ENCODE results near the gene HYI.
A peak's percentile ranks its signal among the peaks of the same experiment; 100 is the strongest.
"Not testable (repeated sequence)": the region's sequence is repeated elsewhere in the genome, so short reads cannot be mapped to it uniquely, and the experiment has no call there.

The HYI gene

DNA sequence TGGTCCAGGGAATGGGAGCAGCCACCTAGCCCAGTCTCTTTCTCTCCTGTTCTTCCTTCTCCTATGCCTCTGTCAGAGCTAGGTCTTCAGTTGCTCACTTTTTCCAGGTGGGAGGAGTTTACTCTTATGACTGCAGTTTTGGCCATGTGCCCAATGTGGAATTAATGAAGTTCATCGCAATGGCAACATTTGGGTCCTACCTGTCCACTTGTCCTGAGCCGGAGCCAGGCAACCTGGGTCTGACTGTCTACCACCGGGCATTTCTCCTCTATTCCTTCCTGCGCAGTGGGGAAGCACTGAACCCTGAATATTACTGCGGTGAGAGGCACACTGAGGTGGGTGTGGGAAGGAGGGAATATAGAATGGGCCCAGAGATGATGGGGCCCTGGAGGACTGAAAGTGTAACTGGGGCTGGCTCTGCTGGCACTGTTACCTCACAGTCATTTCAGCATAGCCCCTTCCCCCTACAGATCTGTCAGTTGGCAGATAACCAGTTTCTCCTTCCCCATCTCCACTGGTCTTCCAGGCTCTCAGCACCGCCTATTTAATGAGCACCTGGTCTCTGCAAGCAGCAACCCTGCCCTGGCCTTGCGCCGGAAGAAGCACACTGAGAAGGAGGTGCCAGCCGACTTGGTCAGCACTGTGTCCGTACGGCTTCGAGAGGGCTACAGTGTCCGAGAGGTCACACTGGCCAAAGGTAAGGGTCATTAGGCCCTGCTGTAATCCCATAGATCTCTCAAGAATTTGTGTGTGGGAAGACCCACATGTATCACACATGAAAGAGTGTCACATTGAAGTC, 33.9 kb downstream of the HYI start:
- H3K27me3 ChIP-seq: no peaks in the 10 kb centered on the region
- DNase-seq: no peak
- TF ChIP-seq, protein P1, sequence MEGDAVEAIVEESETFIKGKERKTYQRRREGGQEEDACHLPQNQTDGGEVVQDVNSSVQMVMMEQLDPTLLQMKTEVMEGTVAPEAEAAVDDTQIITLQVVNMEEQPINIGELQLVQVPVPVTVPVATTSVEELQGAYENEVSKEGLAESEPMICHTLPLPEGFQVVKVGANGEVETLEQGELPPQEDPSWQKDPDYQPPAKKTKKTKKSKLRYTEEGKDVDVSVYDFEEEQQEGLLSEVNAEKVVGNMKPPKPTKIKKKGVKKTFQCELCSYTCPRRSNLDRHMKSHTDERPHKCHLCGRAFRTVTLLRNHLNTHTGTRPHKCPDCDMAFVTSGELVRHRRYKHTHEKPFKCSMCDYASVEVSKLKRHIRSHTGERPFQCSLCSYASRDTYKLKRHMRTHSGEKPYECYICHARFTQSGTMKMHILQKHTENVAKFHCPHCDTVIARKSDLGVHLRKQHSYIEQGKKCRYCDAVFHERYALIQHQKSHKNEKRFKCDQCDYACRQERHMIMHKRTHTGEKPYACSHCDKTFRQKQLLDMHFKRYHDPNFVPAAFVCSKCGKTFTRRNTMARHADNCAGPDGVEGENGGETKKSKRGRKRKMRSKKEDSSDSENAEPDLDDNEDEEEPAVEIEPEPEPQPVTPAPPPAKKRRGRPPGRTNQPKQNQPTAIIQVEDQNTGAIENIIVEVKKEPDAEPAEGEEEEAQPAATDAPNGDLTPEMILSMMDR (IDR thresholded peaks at IDR 0.05; ENCODE audit: low read depth, low read length): no peak
- no peak overlapping the region for H3K4me3 ChIP-seq (ENCODE audit: low read depth, low read length)
- H3K36me3 ChIP-seq: no peaks in the 10 kb centered on the region
- H3K9me3 ChIP-seq: no peaks in the 10 kb centered on the region
- no peaks in the 10 kb centered on the region for H3K4me1 ChIP-seq

DNA sequence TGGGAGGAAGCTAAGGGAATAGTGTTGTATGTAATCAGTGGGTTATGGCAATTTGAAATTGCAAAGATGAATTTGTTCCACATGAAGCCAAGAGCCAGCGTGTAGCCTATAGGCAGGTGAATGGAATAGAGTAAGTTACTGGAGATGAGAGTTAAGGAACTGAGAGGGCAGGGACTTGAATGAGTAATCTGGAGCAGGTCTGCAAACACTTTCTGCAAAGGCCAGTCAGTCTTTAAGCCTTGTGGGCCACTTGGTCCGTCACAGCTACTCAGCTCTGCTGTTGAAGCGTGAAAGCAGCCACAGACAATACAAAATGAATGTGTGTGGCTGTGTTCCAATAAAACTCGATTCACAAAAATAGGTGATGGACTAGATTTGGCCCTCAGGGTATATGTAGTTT, 34.9 kb downstream of the HYI start:
- no peak for DNase-seq
- Histone ChIP-seq H3K36me3 (no peaks in the 10 kb centered on the region), H3K4me3 (ENCODE audit: low read depth, low read length) (no peak overlapping the region), H3K27me3 (no peaks in the 10 kb centered on the region), H3K4me1 (no peaks in the 10 kb centered on the region), H3K9me3 (no peaks in the 10 kb centered on the region)
- TF ChIP-seq, protein P1 (IDR thresholded peaks at IDR 0.05; ENCODE audit: low read depth, low read length): no peak

DNA sequence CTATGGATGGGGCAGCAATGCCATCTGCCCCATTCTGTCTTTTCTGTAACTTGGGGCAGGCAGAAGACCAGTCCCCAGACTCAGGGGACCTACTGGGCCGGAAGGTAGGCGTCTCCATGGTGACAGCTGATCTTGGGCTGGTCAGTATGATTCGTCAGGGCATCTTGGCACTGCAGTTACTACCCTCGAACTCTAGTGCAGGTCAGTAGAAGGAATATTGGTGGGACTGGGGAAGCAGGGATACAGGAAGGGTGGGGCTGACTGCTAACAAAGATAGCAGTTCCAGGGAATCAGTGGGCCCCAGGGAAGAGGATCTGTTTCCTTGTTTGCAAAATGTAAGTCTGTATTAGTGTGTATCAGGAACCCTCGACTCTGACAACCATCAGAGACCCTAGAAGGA, 37.8 kb downstream of the HYI start:
- Histone ChIP-seq H3K4me3 (ENCODE audit: low read depth, low read length) (no peak overlapping the region), H3K4me1 (no peaks in the 10 kb centered on the region), H3K27me3 (no peaks in the 10 kb centered on the region), H3K9me3 (no peaks in the 10 kb centered on the region), H3K36me3 (no peaks in the 10 kb centered on the region)
- TF ChIP-seq, protein P1 (IDR thresholded peaks at IDR 0.05; ENCODE audit: low read depth, low read length): no peak
- no peak for DNase-seq

DNA sequence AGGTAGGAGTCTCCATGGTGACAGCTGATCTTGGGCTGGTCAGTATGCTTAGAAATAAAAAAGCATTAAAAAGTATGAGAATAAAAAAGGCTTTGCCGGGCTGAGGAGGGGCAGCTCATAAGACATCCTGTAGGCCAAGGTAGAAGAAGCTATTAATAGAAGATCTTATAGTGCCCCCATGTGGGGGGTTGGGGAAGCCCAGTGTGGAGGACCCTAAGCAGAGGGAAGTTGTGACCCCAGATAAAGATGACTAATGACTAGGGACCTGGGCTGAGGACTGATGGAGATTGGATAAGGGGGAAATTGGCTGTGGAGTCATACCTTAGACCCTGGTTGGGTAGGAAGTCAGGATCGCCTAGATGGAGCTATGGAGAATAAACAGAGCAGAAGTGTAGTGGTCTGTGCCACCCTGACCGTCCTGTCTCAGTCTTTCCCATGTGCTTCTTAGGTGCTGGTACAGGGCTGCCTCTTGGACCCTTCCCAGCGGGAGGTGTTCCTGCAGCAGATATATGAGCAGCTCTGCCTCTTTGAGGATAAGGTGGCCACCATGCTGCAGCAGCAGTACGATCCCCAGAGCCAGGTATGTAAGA, 39.0 kb downstream of the HYI start:
- no peak overlapping the region for H3K4me3 ChIP-seq (ENCODE audit: low read depth, low read length)
- H3K9me3 ChIP-seq: no peaks in the 10 kb centered on the region
- peak; percentile 57 for DNase-seq
- H3K4me1 ChIP-seq: no peaks in the 10 kb centered on the region
- TF ChIP-seq, protein P1 (IDR thresholded peaks at IDR 0.05; ENCODE audit: low read depth, low read length): peak; percentile 60
- H3K36me3 ChIP-seq: no peaks in the 10 kb centered on the region
- no peaks in the 10 kb centered on the region for H3K27me3 ChIP-seq

DNA sequence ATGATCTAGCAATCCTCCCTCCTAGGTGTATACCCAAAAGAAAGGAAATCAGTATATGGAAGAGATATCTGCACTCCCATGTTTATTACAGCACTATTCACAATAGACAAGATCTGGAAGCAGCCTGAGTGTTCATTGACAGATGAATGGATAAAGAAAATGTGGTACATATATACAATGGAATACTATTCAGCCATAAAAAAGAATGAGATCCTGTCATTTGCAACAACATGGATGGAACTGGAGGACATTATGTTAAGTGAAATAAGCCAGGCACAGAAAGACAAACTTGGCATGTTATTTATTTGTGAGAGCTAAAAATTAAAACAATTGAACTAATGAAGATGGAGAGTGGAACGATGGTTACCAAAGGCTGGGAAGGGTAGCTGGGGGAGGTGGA, 40.3 kb downstream of the HYI start:
- not testable (repeated sequence) for H3K4me3 ChIP-seq (ENCODE audit: low read depth, low read length); H3K27me3 ChIP-seq; DNase-seq; H3K9me3 ChIP-seq; H3K36me3 ChIP-seq; H3K4me1 ChIP-seq

DNA sequence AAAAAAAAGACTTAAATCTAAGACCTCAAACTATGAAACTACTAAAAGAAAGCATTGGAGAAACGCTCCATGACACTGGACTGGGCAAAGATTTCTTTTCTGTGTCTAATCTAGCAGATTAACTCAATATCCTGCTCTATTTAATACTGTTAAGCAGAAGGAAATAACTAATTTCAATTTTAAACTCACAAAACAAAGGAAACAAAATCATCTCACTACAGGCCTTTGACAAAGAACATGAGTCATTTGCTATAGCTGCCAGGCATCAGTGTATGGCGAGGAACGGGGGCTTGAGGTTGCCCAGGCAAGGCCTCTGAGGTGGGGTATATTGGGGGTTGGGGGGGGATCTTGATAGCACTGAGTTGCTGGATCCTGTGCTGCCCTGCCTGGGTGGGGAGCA, 43.2 kb downstream of the HYI start:
- TF ChIP-seq, protein P1 (IDR thresholded peaks at IDR 0.05; ENCODE audit: low read depth, low read length): no peak
- Histone ChIP-seq H3K9me3 (no peaks in the 10 kb centered on the region), H3K36me3 (no peaks in the 10 kb centered on the region), H3K27me3 (no peaks in the 10 kb centered on the region), H3K4me3 (ENCODE audit: low read depth, low read length) (no peak overlapping the region), H3K4me1 (no peaks in the 10 kb centered on the region)
- no peak for DNase-seq

Measured in BE2C (cell line).